Activated T-cell treated with anti-CD3 and anti-CD28 coated beads for 24 hours (primary cell): Measurements from ENCODE around the gene FXYD6.

ENCODE experiments used
- DNase-seq: peaks from one replicate; pipeline ENCODE4 v3.0.0-alpha.2; 2020; ENCODE audit warnings: low read depth

FXYD6 gene

GRCh38 chr11:117828611-117829368, 47.7 kb downstream of the FXYD6 start:
- DNase-seq: peak; percentile 83

- DNase-seq: no peak
Observed at GRCh38 chr11:117827521-117828511, 48.6 kb downstream of the FXYD6 start.

- DNase-seq: no peak
Observed at GRCh38 chr11:117826832-117827231, 49.6 kb downstream of the FXYD6 start.

GRCh38 chr11:117826190-117826570, 50.3 kb downstream of the FXYD6 start:
- no peak for DNase-seq

GRCh38 chr11:117825538-117826189, 50.8 kb downstream of the FXYD6 start:
- no peak for DNase-seq

- DNase-seq: no peak
Observed at GRCh38 chr11:117824571-117825537, 51.6 kb downstream of the FXYD6 start, which contains the start of gene FXYD2. FXYD2 (minus strand) TSS chr11:117824744; CDS start chr11:117824678, 66 bp downstream.

- DNase-seq: no peak
Observed at GRCh38 chr11:117823946-117824420, 52.5 kb downstream of the FXYD6 start.

GRCh38 chr11:117823294-117823945, 53.0 kb downstream of the FXYD6 start:
- DNase-seq: no peak

GRCh38 chr11:117822074-117823033, 54.1 kb downstream of the FXYD6 start:
- no peak for DNase-seq

- DNase-seq: no peak
Observed at GRCh38 chr11:117821431-117821830, 55.0 kb downstream of the FXYD6 start.

- no peak for DNase-seq
Observed at GRCh38 chr11:117820516-117820915, 55.9 kb downstream of the FXYD6 start.

GRCh38 chr11:117820071-117820470, 56.4 kb downstream of the FXYD6 start:
- no peak for DNase-seq

- no peak for DNase-seq
Observed at GRCh38 chr11:117819096-117820040, 57.1 kb downstream of the FXYD6 start.

- DNase-seq: no peak
Observed at GRCh38 chr11:117818041-117818873, 58.2 kb downstream of the FXYD6 start.

GRCh38 chr11:117817368-117818040, 59.0 kb downstream of the FXYD6 start:
- peak; percentile 85 for DNase-seq

- DNase-seq: no peak
Observed at GRCh38 chr11:117816846-117817367, 59.6 kb downstream of the FXYD6 start.
